Hindlimb muscle (tissue), 1 donor: ENCODE data around the gene CLEC17A. TPM values are rescaled to one million over a fixed set of nuclear protein-coding genes. Genes with fewer than 3 reads are reported as not detected.
"Not testable (repeated sequence)": the region's sequence is repeated elsewhere in the genome, so short reads cannot be mapped to it uniquely, and the experiment has no call there.

ENCODE experiments used
- DNase-seq: peaks from one replicate; pipeline ENCODE4 v3.0.0-alpha.2; 2013
- polyA plus RNA-seq: library from polyadenylated mRNA; unstranded; fragments of 120-200 nt; gene quantifications from one replicate; pipeline ENCODE4 v1.2.1, GENCODE V29; 2013; ENCODE audit not compliant: insufficient read length

CLEC17A gene
- polyA plus RNA-seq, 1 donor, result not detected

DNA sequence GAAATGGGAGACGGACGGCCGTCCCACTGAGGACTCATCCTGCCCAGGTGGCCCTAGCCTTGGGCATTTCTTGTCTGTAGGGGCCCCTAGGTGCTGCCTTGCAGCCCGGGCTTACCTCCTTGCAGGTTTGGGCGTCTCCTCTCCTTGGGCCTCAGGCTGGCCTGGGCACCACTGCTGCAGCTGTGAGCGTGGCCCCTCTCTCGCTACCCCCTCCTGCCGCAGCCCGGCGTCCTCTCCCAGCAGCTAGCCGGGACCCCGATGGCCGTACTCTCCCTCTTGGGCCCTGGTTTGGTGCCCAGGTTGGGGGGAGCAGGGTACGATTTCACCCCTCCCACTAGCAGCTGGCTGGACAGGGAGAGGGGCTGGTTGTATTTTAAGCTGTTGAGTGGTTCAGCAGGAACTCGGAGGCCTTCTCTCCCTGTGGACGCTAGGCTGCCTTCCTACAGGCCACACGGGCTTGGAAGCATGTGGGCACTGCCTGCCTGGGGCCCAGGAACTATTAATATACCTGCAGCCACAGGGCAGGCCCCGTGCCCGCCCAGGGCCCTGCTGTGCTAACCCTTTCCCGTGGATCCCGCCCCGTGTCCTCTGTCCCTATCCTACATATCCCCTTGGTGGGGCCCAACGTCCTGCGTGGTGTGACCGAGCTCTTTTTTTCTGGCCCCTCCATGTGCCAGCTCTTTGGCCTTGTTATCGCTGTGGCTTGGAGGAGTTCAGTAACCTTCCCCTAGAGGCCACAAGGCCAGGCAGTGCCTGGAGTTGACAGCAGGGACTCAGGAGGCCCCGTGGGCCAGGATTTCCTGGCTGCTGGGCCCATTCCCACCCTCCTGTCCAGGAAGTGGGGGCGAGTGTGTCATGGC, 22.7 kb upstream of the CLEC17A start:
- no peak for DNase-seq

DNA sequence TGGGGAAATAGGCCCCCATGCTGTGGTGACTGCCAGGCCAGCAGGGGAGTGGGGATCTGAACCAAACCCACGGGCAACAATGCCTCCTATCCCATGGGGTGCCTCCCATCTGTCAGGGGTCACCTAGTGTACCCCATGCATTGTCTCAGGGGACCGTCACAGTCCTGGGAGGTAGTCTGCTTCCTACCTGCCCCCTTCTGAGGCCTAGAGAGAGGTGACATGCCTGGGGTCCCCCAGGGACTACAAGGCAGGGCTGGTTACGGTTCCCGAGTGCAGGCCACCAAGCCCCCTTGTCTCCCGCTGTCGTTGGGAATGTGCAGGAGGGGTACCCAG, 22.1 kb upstream of the CLEC17A start:
- DNase-seq, result no peak

DNA sequence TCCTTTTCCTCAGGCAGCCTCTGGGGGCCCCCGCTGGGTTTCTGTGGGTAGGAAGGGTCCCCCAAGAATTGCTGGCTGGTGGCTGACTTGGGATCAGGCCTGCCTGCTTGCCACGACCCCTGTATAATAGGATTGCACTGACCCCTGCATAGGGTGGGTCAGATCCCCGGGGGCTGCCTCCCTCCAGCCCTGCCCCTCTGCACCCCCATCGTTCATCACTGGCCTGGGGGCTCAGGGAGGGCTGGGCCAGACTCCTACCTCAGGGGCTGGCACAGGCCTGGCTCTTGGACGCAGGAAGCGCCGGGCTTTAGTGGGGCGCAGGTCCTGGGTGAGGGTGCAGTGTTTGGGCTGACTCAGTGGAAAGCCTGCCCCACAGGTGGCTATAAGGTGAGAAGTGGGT, 21.6 kb upstream of the CLEC17A start:
- DNase-seq, result no peak

DNA sequence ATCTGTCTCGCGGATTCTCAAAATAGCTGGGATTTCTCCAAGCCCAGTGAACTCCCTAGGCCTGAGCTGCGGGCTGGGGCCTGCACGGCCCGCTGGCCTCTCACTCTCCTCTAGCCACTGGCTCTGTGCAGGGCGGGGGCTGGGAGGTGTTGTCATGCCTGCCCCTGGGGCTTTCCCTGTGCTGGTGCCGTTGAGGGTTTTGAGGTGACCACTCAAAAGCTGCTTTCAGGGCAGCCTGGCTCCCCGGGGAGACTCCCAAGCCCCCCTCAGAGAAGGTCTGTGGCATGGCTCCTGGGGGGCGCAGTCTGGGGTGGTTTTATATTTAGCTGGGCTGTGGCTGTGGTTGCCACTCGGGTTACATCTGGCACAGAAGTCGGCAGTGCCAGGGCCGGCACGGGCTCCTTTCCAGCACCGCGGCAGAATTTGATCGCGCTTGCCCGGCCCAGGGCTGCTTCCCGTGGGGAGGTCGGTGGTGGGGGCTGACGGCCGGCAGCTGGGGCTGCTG, 21.0 kb upstream of the CLEC17A start:
- peak; percentile 43 for DNase-seq

DNA sequence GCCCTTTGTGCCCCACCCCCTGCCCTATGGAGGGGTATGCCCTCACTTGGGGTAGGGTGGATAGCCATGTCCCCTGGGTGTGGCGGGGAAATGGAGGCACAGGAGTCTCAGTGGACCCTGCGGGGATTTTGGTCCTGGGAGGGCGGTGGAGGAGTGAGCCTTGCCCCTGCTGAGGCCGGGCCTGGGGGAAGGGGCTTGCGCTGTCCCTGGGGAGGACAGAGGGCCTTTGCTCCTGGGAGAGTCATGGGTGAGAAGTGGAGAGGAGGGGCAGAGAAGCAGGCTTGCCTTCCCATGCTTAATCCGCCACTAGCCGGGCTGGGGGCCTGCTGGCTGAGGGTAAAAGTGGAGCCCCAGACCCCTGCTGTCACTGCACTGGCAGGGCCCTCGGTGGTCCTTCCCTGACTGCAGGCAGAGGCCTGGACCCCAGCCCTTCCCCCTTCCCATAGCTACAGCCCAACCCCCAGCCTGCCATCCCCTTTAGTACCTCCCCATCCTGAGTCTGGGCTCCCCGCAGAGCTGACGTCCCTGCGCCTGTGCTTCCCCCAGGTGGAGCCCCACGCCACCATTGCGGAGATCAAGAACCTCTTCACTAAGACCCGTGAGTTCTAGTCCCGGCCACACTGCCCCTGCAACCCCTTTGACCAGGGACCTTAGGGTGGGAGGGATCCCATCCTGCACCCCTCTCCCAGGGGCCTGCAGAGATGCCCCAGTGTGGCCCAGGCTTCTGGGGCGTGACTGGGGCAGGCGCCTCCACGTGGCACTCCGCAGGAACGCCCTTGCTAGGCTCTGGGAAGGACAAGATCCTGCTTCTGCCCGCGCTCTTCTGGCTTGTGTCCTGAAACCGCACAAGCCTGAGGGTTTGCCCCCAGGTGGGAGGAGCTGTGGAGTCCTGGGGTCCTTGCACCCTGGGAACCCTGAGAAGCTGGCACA, 20.0 kb upstream of the CLEC17A start:
- no peak for DNase-seq

DNA sequence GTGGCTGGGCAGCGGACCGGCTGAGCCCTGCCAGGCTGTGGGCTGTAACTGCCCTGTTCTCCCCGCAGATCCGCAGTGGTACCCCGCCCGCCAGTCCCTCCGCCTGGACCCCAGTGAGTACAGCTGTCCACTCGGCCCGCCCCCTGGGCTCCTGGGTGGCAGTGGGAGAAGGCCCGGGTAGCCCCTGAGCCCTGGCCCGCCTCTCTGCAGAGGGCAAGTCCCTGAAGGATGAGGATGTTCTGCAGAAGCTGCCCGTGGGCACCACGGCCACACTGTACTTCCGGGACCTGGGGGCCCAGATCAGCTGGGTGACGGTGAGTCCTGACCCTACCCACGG, 19.3 kb upstream of the CLEC17A start:
- DNase-seq, result no peak

DNA sequence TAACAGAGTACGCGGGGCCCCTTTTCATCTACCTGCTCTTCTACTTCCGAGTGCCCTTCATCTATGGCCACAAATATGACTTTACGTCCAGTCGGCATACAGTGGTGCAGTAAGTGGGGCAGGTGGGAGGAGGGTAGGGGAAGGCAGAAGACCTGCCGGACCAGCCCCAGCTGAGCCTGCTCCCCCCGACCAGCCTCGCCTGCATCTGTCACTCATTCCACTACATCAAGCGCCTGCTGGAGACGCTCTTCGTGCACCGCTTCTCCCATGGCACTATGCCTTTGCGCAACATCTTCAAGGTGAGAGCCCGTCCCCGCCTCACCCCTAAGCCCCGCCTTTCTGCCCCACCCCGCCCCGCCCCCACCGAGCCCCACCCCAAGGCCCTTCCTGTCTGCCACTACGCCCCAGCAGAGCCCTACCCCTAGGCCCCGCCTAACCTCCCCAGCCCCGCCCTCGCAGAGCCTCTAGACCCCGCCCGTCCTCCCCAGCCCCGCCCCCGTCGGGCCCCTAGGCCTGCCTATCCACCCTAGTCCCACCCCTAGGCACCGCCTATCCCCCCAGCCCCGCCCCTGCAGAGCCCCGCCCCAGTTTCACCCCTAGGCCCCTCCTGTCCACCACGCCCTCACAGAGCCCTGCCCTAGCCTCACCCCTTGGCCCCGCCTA, 18.8 kb upstream of the CLEC17A start:
- no peak for DNase-seq

DNA sequence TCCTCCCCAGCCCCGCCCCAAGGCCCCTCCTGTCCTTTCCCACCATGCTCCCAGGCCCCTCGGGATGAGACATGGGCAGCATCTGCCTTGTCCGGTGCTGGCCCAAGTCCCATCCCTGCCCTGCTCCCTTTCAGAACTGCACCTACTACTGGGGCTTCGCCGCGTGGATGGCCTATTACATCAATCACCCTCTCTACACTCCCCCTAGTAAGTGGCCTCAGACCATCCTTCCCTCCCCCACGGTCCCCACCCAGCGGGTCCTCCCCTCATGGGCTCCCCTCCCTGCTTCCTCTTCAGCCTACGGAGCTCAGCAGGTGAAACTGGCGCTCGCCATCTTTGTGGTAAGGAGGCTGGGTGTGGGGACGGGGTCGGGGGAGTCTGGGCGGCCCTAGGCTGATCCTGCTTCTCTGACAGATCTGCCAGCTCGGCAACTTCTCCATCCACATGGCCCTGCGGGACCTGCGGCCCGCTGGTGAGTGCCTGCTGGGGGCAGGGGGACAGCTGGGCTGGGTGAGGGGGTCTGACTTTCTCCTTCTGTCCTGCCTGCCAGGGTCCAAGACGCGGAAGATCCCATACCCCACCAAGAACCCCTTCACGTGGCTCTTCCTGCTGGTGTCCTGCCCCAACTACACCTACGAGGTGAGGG, 18.1 kb upstream of the CLEC17A start:
- not testable (repeated sequence) for DNase-seq

DNA sequence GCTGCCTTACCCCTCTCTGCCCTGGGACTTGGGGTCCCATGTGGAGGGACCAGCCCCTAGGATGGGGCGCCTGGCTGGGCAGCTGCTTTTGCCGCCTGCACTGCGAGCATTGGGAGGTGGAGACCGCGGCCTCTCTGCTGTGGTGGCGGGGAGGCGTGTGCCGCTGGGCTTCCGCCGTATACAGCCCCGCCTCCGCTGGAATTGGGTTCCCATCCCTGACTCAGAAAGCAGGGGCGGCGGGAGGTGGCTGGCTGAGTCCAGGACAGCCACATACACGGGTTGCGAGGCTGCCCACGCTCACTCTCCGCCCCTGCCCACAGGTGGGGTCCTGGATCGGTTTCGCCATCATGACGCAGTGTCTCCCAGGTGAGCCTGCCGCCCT, 17.6 kb upstream of the CLEC17A start:
- no peak for DNase-seq

DNA sequence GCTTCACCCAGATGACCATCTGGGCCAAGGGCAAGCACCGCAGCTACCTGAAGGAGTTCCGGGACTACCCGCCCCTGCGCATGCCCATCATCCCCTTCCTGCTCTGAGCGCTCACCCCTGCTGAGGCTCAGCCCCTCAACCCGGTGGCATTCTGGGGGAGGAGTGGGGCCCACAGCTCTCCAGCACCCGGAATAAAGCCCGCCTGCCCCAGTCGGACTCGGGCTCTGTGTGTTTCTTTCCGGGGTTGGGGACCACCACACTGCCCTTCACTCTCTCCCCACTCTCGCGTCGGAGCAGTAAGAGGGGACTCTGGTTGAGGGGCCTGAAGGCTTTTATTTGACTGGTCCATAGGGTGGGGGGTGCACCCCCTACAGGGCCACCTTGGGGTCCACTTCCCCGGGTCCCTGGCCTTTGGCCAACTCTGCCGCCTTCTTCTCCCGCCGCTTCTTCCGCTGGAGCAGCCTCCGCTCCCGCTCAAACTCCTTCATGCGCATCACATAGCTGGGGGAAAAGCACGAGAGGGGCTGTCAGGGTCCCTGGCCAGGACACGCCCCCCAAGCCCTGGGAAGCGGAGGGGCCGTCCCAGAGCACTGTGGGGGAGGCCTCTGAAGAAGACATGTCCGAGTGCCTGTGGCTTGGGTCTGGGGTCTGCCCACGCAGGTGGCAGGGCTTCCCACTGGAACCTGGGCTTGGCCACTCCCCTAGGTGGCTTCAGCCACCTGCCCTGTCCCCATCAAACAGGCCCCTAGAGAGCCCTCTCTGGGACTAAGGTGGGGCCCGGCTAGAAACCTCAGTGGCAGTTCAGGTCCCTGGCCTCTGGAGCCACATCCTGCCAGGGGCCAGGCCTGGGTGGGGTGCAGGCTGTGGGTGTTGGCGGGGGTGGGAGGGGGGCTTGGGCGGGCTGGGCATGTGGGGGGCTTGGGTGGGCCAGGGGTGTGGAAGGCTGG, 16.8 kb upstream of the CLEC17A start:
- no peak for DNase-seq

DNA sequence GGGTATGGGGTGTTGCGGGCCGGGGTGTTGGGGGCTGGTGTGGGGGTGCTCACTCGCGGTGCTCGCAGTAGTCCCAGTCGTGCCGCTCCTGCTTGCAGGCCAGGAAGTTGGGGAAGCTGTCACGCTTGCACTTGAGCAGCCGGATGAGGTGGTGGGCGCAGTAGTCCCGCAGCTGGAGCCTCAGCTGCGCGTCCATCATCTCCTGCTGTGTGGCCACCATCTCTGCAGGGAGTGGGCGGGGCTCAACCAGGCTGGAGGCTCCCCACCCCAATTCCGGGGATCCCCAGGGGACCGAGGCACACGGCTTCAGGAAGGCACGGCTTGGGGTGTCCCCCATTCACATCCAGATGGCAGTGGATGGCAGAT, 16.2 kb upstream of the CLEC17A start:
- no peak for DNase-seq

DNA sequence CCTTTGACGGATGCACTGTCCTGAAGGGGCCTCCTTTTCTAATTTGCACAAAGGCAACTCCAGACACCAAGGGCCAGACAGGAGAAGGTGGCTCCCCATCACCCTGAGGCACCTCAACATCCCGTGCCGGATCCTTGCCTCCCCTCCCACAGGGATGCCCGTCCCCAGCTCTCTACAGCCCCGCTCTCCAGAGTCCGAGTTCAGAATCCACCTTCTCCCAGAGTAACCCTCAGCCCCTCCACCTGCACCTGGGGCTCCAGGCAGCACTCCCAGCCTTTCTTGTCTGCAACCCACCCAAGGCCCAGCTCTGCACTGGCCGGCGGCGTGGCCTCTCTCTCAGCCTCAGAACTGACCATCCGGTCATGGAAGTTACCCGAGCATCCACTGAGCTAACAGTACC, 15.8 kb upstream of the CLEC17A start:
- no peak for DNase-seq

DNA sequence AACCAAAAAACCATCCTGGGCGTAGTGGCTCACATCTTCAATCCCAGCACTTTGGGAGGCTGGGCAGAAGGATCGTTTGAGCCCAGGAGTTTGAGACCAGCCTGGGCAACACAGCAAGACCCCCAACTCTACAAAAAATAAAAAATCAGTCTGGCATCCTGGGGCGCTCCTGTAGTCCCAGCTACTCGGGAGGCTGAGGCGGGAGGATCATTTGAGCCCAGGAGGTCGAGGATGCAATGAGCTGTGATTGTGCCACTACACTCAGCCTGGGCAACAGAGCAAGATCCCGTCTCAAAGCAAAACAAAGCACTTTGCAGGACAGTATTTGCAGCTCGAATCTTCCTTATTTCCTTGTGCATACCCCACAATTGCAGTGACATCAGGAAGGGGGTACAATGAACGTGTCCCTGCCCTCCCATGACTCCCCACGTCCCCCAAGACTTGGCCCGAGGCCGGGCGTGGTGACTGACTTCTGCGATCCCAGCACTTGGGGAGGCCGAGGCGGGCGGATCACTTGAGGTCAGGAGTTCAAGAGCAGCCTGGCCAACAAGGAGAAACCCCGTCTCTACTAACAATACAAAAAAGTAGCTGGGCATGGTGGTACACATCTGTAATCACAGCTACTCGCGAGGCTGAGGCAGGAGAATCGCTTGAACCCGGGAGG, 11.9 kb upstream of the CLEC17A start:
- DNase-seq, result no peak

DNA sequence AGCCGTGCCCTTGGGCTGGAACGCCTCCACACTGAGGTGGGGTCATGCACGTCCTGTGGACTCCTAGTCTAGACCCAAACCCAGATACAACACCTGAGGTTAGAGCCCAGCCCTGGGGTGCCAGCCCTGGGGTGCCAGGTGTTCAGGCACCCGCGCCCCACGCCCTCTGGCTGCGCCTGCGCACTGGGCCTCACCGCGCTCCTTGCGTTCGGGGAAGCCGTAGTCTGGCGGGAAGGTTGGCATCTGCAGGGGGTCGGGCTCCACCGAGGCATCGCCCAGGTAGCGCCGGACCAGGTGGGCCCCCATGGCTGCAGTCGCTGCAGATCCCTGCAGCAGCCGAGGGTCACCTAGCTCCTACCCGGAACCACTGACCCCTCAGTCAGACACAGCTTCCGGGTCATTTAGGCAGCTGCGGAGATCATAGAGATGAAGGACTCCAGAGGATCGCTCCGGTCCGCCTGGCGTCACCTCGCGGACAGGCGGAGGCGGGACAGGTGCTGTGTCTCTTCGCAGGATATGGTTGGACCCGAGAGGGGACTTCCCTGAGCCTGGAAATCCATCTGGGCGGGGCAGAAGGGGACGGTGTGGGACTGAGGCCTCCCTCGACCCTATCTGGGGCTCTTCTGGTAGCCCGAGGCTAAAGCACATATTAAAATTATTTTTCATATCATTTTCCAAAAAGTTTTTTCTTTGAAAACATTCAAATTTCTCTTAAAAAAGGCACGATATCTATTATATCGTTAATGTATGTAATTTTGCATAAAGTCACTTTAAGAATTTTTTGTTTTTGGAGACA, 11.0 kb upstream of the CLEC17A start, which contains the start of gene NDUFB7:
NDUFB7 (minus strand) TSS at position 372 of the 796 bp plus-strand sequence; CDS start at position 306, 66 bp downstream.
- peak; percentile 93 for DNase-seq

DNA sequence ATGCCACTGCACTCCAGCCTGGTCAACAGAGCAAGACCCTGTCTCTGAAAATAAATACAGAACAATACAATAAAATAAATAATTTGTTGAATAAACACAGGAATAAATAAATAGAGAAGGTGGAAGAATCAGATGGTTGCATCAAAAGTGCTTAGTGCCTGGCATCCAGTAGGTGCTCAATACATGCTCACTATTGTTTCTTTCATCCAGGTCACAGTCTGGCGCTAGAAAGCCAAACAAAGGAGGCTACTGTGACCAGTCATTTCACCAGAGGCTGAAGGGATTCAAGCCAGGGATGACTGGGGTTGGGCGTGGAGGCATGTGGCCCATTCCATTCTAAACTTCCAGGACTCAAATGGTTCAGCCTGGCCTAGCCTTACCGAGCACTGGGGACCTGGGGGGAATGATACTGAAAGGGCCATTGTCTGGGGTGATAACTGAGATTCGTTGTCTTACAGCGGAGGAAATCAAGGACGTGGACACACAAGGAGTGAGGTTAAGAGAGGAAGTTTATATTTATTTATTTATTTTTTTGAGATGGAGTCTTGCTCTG, 7.4 kb upstream of the CLEC17A start:
- no peak for DNase-seq

DNA sequence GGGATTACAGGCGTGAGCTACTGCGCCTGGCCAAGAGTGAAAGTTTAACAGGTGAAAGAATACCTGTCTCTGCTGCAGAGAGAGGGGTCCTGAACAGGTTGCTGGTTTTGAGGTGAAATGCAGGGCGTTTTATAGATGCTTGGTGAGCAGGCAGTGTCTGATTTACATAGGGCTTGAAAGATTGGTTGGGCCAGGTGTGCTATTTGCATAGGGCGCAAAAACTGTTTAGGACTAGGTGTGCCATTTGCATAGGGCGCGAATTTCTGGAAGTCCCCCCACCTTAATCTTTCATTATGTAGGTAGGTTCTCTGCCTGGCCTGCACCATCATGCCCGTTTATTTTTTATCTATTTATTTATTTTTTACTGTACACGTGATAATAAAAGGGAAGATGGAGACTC, 6.5 kb upstream of the CLEC17A start:
- DNase-seq, result no peak

DNA sequence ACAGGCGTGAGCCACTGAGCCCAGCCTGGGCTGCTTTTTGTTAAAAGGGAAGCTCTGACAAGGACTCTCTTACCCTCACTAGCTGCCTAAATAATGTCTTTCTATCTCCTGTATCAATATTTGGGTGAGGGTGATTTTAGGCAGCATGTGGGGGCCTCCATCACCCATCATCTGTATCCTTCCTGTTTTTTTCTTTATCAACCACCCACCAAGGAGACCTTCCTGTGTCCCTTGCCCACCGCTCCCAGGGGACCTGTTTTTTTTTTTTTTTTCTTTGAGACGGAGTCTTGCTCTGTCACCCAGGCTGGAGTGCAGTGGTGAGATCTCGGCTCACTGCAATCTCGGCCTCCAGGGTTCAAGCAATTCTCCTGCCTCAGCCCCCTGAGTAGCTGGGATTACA, 5.6 kb upstream of the CLEC17A start:
- no peak for DNase-seq

DNA sequence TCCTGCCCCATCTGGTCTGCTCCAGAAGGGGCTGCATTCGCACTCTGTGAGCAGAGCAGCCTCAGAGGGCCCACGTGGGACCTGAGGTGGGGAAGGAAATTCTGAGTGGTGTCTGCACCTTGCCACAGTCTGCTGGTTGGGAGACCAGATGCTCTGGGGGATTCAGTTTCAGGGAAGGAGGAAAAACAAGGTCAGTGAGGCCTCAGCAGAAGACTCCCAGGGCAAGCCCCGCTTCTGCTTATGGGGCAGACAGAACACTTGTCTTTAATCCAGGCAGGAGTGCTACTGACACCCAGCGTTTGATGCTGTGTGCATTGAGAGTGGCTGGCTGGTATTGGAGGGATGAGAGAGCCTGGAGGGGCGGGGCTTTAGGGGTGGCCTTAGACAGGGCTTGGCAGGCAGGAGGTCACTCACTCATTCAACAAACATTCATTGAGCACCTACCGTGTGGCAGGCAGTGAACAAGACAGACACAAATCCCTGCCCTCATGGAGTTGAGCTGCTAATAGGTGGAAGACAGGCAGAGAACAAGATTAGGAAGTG, 4.9 kb upstream of the CLEC17A start:
- no peak for DNase-seq

DNA sequence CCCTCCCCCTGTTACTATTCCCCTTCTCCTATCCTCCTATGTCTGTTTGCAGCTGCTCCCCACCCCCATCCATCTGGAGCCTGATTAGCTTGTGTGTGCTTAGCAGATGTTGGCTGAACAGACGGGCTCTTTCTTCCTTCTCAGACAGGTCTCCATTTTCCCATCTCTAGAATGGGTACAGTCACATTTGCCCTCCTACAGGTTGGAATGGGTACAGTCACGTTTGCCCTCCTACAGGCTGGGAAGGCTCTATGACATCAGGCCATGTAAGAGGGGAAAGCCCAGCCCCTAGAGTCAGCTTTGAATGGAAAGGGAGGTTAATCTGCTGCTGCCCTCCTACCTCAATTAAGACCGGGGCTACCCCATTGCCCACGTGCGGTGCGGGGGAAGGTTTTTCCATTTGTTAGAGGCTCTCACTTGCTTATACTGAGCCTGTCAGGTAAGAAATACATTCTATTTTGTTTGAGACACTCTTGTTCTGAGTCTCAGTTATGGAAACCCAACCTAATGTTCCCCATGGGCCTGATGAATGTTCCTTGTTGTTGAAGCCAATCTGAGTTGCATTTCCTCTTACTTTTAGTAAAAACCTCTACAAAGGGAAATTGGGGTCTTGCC, 2.2 kb upstream of the CLEC17A start:
- no peak for DNase-seq
